HG03432 (cell line): Measurements from ENCODE around the gene STAP1.

Experiments used
- ATAC-seq: cut with Tn5 transposase; IDR thresholded peaks from one replicate; pipeline ENCODE4 v1.9.1; 2021; ENCODE audit warnings: mild to moderate bottlenecking, moderate library complexity; ENCODE audit not compliant: unreplicated experiment

The STAP1 gene

DNA sequence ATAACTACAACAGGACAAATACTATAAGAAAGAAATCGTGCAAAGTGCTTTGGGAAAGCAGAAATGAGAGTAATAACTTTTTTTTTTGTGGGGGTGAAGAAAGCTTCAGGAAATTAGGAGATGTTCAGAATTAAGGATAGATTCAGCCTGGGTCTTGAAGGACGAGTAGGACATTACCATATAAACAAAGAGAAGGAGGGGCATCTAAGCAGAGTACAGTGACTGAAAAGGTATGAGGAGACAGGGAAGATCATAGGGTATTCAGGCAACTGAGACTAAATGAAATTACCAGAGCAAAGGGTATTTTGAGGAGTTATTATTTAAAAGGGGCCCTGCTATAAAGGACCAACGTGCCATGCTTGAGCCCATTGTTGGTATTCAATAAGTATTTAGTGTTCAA is 3.1 kb upstream of the STAP1 start:
- no peak for ATAC-seq

DNA sequence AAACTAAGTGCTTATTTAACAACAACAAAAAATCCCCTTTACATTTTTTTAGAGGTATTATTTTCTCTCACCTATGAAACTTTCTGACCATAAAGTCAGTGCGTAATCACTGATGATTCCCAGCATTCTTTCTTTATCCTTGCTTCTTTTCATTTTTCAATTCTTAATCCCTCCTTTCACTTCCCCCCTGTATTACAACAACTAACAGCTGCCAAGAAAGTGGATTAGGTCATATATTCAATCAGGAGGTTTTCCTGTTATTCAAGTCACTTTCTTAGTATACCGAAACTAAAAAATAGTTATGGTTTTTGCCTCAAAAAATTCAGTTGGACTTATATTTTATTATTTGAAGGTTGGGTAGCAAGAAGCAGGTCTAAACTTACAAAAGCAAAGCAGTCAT is 2.1 kb upstream of the STAP1 start:
- ATAC-seq: peak; percentile 37

DNA sequence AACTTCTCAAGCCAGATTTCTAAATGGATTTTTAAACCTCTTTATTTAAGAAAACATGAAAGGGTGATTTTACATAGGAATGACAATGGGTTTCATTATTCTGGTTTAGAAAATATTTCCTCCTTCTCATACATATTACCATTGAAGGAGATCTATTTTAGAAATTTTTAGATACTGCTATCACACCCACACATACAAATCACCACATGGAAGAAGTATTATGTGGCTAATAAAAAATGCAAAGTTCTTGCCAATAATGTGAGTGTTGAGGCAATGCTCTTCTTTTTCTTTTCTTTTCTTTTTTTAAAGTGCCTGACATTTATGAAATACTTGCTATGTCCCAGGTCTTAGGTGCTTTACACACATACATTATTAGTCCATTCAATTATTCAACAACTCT is 6.8 kb downstream of the STAP1 start:
- ATAC-seq: no peak

DNA sequence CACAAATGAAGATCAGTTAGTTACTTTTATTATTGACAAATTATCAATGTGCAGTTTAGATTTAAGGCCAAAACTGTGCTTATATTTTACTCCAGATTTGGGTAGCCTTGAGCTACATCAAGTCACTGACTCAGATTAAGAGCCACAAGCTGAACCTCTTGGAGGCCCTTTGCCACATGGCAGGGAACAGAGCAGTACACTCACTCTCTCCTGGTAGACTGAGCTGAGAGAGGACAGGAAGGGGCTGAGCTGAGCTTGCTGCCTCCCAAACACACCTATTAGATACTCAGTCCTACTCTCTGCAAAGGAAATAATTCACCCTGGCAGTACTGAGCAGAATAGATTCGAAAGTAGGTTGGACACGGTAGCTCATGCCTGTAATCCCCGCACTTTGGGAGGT is 7.8 kb downstream of the STAP1 start:
- ATAC-seq: no peak

DNA sequence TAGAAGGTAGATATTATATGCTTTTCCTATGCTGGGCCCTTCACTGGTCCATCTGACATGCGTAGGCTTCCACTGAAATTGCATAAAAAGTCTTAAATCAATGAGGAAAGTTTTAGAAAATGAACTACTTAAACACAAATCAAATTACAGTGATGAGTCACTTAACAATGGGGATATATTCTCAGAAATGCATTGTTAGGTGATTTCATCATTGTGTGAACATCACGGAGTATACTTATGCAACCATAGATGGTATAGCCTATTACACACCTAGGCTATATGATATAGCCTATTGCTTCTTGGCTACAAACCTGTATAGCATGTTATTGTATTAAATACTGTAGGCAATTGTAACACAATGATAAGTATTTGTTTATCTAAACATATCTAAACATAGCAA is 10.3 kb downstream of the STAP1 start:
- no peak for ATAC-seq

DNA sequence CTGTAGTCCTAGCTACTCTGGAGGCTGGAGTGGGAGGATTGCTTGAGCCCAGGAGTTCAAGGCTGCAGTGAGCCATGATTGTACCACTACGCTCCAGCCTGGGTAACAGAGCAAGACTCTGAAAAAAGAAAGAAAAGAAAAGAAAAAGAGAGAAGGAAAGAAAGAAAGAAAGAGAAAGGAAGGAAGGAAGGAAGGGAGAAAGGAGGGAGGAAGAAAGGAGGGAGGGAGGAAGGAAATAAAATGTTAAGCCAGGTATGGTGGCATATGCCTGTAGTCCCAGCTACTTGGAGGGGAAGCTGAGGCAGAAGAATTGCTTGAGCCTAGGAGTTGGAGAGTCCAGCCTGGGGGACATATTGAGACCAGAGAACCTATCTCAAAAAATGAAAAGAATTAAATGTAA is 12.0 kb downstream of the STAP1 start:
- ATAC-seq: no peak

DNA sequence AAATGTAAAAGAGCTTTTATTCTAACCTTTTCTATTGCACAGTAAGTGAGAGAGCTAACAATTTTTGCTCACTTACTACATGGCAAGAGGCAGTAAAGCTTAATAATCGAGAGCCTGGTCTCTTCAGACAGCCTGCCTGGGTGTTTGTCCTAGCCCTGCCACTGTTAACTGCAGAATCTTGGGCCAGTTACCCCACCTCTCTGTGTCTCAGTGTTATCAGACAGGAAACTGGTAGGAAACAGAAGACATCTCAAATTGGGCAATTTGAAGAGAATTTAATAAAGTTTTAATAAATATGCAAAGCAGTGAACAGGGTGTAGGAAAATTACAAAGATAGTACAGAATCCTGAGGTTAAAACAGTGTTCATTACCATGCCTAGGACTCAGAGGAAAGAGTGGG is 13.4 kb downstream of the STAP1 start:
- no peak for ATAC-seq

DNA sequence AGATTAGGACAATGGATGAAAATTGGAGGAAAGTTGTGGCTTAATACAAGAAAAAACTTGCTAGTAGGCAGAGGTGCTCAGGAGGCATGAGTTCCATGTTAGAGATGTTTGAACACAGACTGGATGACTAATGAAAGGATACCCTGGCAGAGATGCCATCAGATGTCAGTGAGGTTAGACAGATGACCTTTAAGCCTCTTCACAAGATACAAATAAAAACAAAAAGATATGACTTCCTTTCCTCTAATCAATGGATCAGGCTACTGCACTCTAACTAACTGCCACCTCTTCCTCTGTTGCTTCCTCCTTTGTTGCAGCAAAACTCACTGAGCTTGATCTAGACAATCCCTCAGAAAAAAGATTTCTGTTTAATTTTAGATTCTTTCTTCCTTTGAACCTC is 14.7 kb downstream of the STAP1 start:
- no peak for ATAC-seq

DNA sequence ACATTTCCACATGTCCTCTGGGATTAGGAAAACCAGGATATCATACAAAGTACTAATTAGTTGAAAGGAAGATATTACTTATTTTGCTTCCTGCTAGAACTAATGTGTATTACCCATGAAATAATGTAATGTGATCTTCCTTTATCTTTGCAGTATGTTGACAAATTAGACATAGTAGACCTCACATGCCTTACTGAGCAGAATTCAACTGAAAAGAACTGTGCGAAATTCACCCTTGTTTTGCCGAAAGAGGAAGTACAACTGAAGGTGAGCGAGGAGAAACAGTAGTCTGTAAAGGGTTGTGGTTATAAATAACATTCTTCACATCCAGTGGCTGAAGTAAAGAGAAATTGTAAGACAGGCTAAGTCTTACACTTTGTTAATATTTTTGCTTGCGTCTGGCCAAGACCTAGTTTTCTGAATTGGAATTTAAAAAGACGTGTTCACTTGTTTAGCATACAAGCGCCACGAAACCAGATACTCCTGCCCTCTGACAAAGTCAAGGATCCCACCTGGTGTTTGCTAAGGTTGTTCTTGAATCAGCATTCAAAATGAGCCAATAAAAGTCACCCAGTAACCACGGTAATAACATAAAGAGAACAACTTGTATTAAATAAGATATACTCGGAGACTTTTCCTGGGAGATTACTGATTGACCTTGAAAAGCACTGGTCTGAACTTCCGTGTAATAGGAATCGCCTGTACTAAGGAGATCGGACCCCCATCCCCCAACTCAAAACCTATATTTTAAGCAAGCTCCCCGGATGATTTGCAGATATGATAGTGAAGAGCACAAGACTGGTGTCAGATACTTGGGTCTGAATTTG is 16.9 kb downstream of the STAP1 start:
- ATAC-seq: peak; percentile 95

DNA sequence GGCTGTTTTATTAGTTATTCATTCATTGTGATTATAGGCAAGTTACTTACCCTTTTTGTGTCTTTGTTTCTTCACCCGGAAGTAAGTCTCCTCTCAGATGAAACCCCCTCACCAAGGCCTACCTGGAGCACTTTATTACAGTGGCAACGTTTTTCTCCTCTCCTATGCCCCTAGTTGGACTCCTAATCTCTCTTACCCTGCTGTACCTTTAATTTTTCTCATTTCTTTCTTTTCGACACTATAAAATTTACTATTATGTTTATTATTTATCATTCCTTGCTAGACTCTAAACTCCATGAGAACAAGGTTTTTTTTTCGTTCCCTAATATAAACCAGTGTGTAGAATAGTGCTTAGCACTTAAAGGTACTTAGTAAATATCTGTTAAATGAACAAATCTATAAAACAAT is 17.5 kb downstream of the STAP1 start:
- no peak for ATAC-seq

DNA sequence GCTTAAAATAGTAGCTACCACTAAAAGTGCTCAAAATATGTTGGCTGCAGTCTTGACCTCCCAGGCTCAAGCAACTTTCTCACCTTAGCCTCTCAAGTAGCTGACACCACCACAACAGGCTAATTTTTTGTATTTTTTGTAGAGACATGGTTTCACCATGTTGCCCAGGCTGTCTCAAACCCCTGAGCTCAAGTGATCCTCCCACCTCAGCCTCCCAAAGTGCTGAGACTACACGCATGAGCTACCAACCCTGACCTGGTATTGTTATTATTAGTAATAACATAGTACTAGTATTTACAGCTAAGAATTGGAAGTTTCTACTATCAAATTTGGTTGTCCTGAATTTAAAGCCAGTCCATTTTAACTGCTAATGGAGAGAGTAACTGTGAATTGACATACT is 18.0 kb downstream of the STAP1 start:
- ATAC-seq: peak; percentile 47

DNA sequence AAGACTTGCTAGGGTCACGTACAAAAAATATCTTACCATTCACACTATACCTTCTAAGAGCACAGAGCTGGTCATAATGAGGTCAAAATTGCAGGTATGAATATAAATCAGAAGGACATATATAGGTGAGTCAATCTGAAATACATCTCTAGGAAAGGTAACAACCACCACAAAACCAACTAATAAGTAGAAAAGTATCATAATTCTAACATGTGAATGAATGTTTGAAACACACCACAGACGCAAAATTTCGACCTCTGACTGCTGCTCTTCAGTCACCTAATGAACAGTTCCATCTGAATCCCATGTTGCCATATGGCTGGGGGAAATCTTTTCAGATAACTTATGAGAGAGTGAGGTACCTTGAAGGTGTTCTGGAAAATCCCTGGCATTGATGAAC is 22.1 kb downstream of the STAP1 start:
- ATAC-seq: peak; percentile 23

DNA sequence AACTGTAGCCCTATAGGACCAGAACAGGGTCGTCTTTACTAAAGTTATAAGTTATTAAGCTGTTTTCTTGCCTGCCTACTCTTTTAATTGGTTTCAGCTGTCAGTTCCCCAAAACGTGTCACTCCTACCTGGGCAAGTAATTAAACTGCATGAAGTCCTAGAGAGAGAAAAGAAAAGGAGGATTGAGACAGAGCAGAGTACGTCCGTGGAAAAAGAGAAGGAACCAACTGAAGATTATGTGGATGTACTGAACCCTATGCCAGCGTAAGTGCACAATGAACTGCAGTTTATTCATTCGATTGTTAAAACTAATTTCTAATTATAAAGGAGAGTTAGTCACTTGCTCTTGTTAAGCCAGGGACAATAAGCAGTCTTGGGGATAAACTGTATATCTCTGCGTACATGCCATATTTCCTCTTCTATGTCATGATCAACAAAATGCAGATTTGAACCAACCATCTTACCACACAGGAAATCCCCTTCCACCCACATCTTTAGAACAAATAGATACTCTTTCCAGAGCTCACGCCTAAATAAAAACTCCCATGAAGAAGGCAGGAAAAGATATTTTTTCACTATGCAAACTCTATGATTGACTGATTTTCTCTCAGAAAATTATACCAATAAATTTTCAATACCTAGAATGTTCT is 22.8 kb downstream of the STAP1 start:
- peak; percentile 62 for ATAC-seq

DNA sequence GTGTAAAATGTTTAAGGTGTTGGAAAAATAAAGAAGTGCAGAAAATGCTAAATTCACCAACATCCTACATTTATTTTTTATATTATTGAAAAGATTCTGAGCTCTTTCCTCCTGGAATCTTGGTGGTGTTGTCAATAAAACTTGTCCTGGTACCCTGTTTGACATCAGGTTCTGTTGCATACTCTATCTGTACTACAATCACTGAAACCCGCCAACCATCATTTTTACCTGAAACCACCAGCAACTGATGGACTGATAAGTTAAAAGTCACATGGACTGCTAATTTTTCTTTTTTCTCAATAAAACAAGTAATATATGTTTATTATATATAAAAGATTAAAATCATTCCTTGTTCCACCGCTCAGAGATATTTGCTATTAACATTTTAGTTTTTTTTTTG is 23.4 kb downstream of the STAP1 start:
- ATAC-seq: no peak

DNA sequence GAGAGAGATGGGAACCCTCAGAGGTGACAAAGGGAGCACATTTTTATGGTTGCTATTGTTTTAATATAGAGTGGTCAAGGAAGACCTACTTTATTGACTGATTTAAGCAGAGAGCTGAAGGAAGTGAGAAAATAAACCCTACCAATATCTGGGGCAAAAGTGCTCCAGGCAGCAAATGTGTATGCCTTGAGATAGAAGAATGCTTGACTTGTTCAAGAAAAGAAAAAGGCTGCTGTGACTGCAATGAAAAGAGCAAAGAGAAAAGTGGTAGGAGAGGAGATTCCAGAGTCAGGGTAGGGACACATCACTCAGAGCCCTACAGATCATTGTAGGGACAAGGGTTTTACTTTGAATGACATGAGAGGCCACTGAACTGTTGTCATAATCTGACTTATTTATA is 26.0 kb downstream of the STAP1 start:
- ATAC-seq: no peak

DNA sequence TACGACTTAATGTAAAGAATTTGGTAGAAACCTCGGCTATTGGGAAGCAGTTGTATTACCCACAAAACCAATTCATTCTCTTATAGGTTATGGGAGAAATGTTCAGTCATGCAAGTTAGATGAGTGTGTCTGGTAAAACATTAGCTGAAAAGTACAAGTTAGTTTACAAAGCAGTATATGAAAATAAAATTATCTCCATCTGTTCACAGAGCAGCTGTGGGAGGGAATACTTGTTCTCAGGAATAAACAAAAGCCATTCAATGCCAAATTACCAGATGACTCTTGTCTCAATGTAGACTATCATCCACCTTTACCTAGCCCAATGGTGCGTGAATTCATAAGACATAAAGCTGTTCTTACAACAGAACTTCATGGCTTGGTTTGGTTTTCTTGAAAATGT is 28.6 kb downstream of the STAP1 start:
- no peak for ATAC-seq

DNA sequence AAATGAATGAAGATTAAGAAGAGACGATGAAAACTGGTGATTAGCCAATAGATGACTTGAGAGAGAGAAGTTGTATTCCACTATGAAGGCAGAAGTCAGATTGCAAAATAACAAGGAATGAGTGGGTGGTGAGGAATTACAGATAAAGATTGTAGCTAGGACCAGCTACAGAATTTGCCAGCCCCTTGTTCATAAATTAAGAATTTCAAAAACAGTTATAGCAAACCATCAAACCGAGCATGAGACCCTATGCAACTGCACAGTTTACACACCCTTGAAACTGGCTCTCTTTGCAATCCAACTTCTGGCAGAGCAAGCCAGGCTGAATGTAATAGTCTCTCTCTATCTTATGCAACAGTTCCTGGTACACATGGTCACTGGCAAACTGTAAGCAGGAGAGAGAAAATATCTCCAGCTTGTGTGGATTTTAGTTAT is 35.2 kb downstream of the STAP1 start:
- ATAC-seq: no peak

DNA sequence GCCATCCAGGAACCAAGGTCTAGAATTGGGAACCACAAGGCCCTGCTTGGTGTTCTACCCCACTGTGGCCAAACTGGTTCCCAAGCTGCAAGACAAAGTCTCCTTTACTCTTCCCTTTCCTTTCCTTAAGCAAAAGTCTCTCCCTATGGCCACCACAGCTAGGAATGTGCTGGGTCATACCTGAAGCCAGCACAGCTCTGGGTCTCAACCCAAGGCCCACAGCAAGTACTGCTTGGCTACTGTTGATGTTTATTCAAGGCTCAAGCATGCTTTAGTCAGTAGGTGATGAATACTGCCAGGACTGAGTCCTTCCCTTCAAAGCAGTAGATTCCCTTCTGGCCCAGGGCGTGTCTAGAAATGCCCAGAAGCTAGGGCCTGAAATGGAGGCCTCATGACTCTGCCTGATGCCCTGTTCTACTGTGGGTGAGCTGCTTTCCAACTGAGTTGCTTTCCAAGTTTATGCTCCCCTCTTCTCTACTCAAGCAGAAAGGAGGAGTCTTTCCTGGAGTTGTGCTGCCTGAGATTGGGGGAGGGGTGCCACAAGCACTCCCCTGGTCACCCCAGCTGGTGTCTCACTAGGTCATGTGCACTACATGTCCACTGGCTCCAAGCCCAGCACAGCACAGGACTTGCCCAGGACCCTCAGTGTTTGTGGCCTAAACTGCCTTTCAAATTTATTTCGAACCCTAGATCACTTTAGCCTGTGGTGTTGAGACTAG is 44.9 kb downstream of the STAP1 start:
- no peak for ATAC-seq

DNA sequence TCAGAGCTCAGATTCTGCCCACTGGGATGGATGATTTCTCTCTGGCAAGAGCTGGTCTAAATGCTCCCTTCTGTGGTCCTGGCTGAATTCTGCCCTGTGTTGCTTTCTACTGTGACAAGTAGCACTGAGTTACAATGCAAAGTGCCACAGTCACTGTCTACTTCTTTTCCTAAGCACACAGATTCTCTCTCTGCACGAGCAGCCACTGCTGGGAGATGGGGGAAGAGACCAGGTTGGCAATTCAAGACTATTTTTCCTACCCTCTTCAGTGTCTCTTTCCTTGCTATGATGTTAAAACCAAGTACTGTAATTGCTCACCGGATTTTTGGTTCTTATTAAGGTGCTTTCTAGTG is 45.5 kb downstream of the STAP1 start:
- ATAC-seq: no peak

DNA sequence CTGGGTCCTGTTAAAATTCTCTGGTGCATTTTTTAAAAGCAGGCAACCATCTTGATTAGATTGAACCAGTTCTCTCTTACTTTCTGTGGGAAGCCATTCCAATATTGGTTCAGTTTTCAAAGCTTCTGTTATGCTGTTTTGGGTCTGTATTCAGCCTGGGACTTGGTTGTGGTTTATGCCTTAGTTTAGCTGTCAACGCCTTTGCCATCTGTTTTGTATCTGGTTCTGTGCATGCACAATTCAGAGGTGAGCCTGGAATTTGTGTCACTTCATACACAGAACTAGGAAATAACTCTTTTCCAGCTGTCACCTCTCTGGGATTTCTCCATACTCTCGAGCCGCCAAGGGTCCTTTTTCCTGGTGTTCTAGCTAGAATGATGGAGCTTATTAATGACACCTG is 46.2 kb downstream of the STAP1 start:
- no peak for ATAC-seq

DNA sequence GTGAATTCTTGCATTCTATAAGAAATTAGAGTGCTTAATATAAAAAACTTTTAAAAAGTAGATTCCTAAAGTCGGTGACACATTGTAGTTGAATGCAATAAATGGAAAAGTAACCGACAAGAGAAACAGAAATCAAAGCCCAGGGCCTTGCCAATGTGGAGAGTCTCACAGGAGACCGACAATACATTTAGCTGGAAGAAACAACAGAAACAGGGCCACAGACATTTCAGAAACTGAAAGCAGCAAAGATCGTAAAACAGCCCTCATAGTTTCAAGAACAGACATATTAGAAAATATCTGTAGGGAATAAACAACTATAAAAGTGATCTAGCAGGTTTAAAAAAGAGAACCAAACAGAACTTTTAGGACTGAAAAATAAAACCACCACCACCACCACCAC is 49.5 kb downstream of the STAP1 start:
- no peak for ATAC-seq

DNA sequence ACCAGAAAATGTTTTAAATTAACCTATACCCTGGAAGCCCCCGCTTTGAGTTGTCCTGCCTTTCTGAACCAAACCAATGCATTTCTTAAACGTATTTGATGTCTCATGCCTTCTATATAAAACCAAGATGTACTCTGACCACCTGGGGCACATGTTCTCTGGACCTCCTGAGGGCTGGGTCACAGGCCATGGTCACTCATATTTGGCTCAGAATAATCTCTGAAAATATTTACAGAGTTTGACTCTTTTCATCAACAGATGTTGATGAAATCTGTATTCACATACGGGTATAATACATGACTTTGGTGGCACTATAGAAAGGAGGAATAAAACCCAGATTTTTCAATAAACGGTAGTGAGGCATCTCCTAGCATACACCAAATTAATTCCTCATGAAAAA is 55.7 kb downstream of the STAP1 start:
- ATAC-seq: no peak
